GM19035 (cell line): ENCODE measurements around the gene GRK6.

ENCODE experiments used
- ATAC-seq: cut with Tn5 transposase; IDR thresholded peaks from one replicate; pipeline ENCODE4 v1.9.1; 2021; ENCODE audit not compliant: unreplicated experiment

Gene GRK6

GRCh38 chr5:177439518-177440053 lies 13.1 kb downstream of the GRK6 start:
- no peak for ATAC-seq

GRCh38 chr5:177440211-177440989 lies 13.9 kb downstream of the GRK6 start:
- ATAC-seq: no peak

GRCh38 chr5:177440990-177441780 lies 14.7 kb downstream of the GRK6 start:
- no peak for ATAC-seq

- no peak for ATAC-seq
Measured at GRCh38 chr5:177442066-177442826, 15.8 kb downstream of the GRK6 start.

- no peak for ATAC-seq
Measured at GRCh38 chr5:177443144-177443983, 16.9 kb downstream of the GRK6 start.

GRCh38 chr5:177444106-177445051 lies 17.9 kb downstream of the GRK6 start:
- ATAC-seq: no peak

- no peak for ATAC-seq
Measured at GRCh38 chr5:177445052-177445916, 18.8 kb downstream of the GRK6 start.

GRCh38 chr5:177445917-177446199 lies 19.4 kb downstream of the GRK6 start:
- no peak for ATAC-seq

- peak; percentile 59 for ATAC-seq
Measured at GRCh38 chr5:177446200-177447065, 20.0 kb downstream of the GRK6 start, which contains the start of gene PRR7. Gene PRR7 (plus strand): TSS chr5:177446814. CDS start chr5:177455068, 8,254 bp downstream.

- peak; percentile 33 for ATAC-seq
Measured at GRCh38 chr5:177447066-177447610, 20.7 kb downstream of the GRK6 start.

GRCh38 chr5:177447611-177448243 lies 21.3 kb downstream of the GRK6 start:
- no peak for ATAC-seq

GRCh38 chr5:177448244-177448950 lies 21.9 kb downstream of the GRK6 start:
- ATAC-seq: no peak

GRCh38 chr5:177449140-177450061 lies 22.9 kb downstream of the GRK6 start:
- no peak for ATAC-seq

GRCh38 chr5:177450667-177451424 lies 24.4 kb downstream of the GRK6 start:
- no peak for ATAC-seq
